GM21515 (cell line): Measurements from ENCODE around the gene GJD3.

Experiments used
- ATAC-seq: cut with Tn5 transposase; IDR thresholded peaks from one replicate; pipeline ENCODE4 v1.9.1; 2021; ENCODE audit not compliant: unreplicated experiment

GJD3 gene

GRCh38 chr17:40325156-40326013, 39.2 kb downstream of the GJD3 start:
- no peak for ATAC-seq

GRCh38 chr17:40323391-40324381, 40.9 kb downstream of the GJD3 start:
- ATAC-seq, result no peak

- ATAC-seq, result no peak
These were observed 41.9 kb downstream of the GJD3 start for GRCh38 chr17:40322358-40323315.

- ATAC-seq, result no peak
These were observed 42.6 kb downstream of the GJD3 start for GRCh38 chr17:40321961-40322357.

GRCh38 chr17:40321524-40321929, 43.0 kb downstream of the GJD3 start:
- no peak for ATAC-seq

GRCh38 chr17:40320756-40321523, 43.6 kb downstream of the GJD3 start:
- no peak for ATAC-seq

GRCh38 chr17:40319651-40320540, 44.6 kb downstream of the GJD3 start:
- no peak for ATAC-seq

GRCh38 chr17:40318830-40319391, 45.6 kb downstream of the GJD3 start:
- no peak for ATAC-seq

GRCh38 chr17:40317880-40318829, 46.4 kb downstream of the GJD3 start:
- ATAC-seq, result peak; percentile 51

- ATAC-seq, result no peak
These were observed 47.1 kb downstream of the GJD3 start for GRCh38 chr17:40317345-40317873.

GRCh38 chr17:40316571-40317344, 47.8 kb downstream of the GJD3 start:
- ATAC-seq, result no peak

- ATAC-seq, result no peak
These were observed 48.6 kb downstream of the GJD3 start for GRCh38 chr17:40315678-40316570.

- ATAC-seq, result no peak
These were observed 49.3 kb downstream of the GJD3 start for GRCh38 chr17:40315206-40315605.

- no peak for ATAC-seq
These were observed 50.0 kb downstream of the GJD3 start for GRCh38 chr17:40314584-40314956.
